NCI-H345 (cell line): ENCODE measurements around the gene RAD51B.
"Not testable (repeated sequence)": the region's sequence is repeated elsewhere in the genome, so short reads cannot be mapped to it uniquely, and the experiment has no call there.

ENCODE experiments used
- DNase-seq: peaks from one replicate; lab custom pipeline; 2025; lab: John Stamatoyannopoulos, UW

Gene RAD51B

DNA sequence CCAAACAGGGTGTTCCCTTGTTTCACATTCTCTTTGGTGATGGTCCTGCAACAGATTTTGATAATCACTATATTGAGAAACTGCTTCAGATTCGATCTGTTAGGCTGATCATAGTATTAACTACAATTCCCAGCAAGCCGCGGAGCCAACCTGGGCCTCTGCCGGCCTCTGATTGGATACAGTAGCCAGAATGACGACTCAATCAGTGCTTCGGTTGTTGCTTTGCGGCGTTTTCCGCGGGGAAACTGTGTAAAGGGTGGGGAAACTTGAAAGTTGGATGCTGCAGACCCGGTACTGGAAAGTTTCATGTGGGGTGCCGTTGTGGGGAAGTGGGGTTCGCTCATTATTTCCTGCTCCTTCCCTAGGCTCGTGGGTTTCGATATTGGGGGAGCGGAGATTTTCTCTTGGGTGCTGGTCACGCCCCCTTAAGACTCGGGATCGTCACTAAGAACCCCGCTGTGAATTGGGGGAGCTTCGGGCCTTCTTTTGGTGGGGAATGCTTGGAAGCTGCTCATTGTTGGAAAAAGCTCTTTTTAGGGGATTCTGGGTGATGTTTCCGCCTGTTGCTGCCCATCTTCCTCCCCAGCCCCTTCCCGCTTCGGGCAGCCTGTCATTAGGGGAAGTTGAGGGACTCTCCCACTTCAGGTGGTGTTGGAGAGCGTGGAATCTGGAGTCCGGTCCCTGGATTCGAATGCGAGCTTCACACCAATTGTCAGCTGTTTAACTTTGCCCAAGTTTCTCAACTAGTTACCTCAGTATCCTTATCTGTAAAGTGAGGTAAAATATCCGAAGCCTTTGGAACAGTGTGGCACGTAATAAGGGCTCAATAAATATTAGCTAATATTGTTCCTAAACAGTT is at the start of gene RAD51B:
Gene RAD51B (plus strand): TSS at position 217 of the 859 bp plus-strand sequence.
- peak; percentile 92 for DNase-seq

- DNase-seq = no peak
Measured at GRCh38 chr14:67773844-67774377, 45.7 kb upstream of the RAD51B start.

DNA sequence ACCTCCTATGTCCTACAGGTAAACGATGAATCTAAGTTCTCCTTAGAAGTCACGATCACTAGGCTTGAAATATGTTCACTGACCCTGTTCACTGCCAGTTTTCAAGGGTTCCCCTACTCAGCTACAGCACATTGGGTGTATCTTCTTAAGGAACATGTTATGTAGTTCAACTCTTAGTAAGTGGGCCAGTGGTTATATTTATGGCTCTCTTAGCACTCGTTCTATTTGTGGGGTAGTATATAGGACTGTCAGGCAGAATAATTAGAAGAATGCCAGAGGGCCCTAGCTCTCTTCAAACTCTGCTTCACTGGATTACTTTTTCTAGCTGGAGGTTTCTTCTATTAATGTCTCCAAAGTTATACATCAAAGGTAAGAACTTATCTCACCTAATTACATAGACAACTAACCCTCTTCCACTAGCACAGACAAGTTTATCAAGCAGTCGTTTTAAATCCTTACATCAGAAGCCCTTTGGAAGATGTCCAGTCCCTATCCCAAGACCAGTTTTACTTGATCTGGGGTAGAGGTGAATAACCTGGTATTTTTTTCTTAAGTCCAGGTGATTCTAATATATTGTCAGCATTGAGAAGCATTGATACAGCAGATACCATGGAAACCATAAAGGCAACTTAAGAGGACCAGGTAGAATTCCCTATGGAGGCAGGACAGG is 42.8 kb upstream of the RAD51B start:
- DNase-seq = no peak

- no peak for DNase-seq
Measured at GRCh38 chr14:67778792-67779191, 40.8 kb upstream of the RAD51B start.

DNA sequence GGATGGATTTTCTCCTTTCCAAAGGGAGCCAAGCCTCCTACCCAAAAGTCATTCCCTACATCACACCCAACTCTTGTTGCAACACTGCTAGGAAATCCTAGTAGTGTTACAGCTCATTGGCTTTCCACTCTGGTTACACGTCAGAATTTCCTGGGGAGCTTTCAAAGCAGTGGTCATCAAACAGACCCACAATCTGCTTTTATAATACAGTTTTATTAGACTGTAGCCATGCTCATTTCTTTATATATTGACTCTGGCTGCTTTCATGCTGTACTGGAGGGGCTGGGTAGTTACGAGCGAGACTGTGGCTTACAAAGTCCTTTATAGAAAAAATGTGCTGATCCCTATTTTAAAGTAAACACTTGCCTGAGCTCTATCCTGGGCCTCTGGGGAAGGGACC is 37.5 kb upstream of the RAD51B start:
- no peak for DNase-seq

DNA sequence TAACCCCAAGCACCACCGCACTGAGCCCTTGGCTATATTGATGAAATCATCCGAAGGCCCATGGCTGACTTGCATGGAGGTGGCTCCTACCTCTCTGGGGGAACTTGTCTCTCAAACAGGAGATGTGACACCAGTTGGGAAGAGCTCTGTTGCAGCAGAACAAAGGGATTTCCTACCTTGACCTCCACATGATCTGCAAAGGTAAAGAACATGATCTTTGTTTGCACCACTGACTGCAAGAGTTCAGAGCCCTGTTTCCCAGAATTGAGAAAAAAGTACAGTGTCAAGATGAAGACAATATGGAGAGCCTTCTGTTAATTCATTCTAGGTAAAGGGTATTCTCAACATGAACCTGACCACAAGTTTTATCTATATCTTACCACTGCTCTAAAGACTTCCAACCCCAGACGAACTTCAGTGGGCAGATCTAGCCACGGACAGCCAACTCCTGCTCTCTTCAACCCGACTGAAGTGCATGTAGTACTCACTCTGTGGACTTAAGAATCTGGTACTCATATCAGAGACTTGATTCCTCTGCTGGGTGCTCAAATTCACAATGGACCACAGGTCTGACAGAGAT is 35.2 kb upstream of the RAD51B start:
- no peak for DNase-seq

DNA sequence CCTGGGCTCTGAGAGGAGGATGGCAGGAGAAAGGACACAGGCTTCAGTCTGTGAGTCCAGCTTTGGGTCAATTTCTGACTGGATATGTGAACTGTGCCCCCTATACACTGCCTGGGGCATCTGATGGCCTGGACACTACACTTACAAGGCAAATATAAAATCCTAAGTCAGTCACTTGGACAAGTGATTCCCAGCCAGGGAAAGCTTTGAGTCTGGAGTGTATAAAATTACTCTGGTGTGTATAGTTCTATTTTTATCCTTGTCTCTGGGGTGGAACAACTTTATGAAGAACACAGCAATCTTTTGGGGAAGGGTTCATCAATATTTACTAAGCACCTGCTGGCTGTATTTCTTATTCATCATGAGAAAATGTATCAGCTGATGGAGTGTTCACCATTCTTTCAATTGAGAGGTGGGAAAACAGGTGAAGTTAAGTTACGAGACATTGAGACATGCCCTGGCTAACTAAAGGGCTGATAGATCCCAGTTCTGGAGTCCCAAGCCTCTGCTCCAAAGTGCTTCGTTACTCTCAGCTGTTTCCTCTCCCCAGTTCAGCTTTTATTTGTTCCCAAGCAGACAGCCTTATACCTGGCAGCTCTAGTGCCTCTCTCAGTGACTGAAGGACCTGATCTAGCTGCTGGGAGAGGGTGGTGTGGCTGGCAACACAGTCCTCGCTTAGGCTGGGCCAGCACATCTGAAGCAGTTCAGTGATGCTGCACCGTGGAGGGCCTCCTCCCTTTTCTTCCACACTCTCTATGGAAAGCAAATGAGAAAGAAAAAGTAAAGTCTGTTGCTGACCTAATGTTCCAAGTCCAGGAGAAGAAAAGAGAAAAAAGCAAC is 34.1 kb upstream of the RAD51B start:
- no peak for DNase-seq

GRCh38 chr14:67787673-67788072 is 31.9 kb upstream of the RAD51B start:
- no peak for DNase-seq

DNA sequence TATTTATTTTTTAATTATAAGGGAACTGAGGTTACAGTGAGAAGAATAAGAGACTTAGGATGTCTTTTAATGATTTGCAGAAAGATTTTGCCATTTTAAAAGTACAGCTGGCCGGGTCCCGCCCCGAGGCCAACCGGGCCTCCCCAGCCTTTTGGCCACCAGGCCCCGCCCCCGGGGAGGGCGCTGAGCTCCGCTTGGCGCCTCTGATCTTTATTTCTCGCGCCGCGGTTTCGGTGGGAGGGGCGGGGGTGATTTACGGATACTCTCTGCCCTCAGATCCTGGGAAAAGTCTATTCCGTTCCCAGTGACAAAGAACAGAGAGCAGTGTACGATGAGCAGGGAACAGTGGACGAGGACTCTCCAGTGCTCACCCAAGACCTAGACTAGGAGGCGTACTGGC is 20.8 kb upstream of the RAD51B start:
- no peak for DNase-seq

DNA sequence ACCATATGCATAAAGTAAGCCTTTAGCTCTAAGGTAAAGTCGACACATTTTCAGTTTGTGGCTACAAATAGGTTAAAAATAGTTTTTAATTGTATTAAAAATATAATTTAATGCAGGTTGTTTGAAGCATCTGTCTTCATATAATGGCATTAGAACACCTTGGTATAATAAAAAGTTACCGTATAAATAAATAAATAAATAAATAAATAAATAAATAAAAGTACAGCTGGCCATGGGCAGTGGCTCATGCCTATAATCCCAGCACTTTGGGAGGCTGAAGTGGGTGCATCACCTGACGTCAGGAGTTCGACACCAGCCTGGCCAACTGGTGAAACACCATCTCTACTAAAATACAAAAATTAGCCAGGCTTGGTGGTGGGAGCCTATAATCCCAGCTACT is 18.8 kb upstream of the RAD51B start:
- DNase-seq = no peak

GRCh38 chr14:67806246-67806645 is 13.3 kb upstream of the RAD51B start:
- DNase-seq = no peak

- DNase-seq = no peak
Measured at GRCh38 chr14:67814821-67815220, 4.8 kb upstream of the RAD51B start.

- DNase-seq = no peak
Measured at GRCh38 chr14:67815573-67816225, 3.9 kb upstream of the RAD51B start.

DNA sequence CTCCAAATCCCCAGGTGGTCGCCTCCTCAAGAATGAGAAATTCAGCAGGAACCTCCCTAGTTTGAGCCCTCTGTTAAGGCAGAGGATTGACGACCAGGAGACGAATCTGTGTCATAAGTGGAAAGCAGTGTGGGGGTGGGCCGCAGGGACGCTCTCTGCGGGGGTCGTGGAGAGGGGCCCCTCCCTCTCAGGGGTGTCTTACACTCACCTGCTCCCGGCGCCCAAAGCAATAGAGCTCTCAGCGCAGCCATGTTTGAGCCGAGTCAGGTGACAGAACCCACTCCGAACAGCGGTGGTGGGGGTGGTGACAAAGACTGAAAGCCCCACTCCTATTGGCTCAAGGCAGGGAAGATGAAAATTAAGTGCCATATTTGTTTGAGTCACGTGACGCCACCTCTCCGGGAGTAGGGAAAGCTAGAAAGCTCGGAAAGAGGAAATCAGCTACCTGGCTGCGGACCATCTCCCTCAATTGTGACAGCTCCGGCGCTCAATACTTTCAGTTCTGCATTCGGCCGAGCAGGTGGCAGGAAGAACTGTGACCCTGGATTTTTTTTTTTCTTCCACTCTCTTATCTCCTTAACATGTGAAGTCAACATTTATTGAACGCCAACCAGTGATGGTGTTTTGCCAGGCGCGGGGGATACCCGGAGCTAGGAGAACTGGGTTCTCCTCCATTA is 3.1 kb upstream of the RAD51B start, which contains the start of gene ZFYVE26:
Gene ZFYVE26 (minus strand): TSS at position 265 of the 677 bp plus-strand sequence. CDS start 627 bp downstream, outside the sequence.
- DNase-seq = peak; percentile 99

- DNase-seq = no peak
Measured at GRCh38 chr14:67817750-67818438, 1.7 kb upstream of the RAD51B start.

- not testable (repeated sequence) for DNase-seq
Measured at GRCh38 chr14:67818476-67818875, 1.1 kb upstream of the RAD51B start.

- peak; percentile 16 for DNase-seq
Measured at GRCh38 chr14:67820428-67820971, 921 bp downstream of the RAD51B start.

GRCh38 chr14:67821121-67821520 is 1.5 kb downstream of the RAD51B start:
- no peak for DNase-seq

DNA sequence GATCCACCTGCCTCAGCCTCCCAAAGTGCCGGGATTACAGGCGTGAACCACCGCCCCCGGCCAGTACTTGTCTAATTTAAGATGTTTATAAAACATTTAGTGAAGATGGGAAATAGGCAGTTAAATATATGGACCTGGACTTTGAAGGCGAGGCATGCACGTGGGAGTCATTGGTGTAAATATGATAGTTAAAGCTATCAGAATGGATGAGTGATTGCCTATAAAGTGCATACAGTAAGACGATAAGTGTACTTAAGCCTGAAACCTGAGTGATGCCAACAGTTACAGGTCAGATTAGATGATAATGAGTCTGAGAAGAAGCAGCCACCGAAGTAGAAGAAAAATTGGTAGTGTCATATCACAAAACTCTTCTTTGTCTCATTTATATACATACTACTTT is 11.5 kb downstream of the RAD51B start:
- no peak for DNase-seq

DNA sequence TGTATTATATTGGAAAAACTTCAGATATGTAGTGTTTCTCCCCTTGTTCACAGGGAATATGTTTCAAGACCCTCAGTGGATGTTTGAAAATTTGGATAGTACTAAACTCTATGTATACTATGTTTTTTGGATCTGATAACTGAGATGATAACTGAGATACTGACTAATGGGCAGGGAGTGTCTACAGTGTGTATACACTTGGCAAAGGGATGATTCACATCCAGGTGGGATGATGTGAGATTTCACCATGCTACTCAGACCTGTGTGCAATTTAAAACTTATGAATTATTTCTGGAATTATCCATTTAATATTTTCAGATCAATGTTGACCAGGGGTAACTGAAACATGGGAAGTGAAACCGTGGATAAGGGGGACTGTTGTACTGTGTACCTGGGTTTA is 13.8 kb downstream of the RAD51B start:
- no peak for DNase-seq
